HepG2 (cell line): ENCODE data around the gene TBC1D10A. TPM values are rescaled to one million over a fixed set of nuclear protein-coding genes. Genes with fewer than 3 reads are reported as not detected.

Experiments used
- ARID4A ChIP-seq: sonication (generic); formaldehyde crosslinking; IDR thresholded peaks from 2 replicates; pipeline ENCODE4 v1.5.0; 2020; ENCODE audit warnings: mild to moderate bottlenecking, missing genetic modification reagents, borderline replicate concordance
- CHD4 ChIP-seq: fragments of 200-600 bp; sonication (generic); IDR thresholded peaks from 2 replicates; pipeline ENCODE4 v1.7.0; 2017; ENCODE audit warnings: mild to moderate bottlenecking, low read length, borderline replicate concordance
- HDAC1 ChIP-seq: sonication (generic); formaldehyde crosslinking; IDR thresholded peaks from 2 replicates; pipeline ENCODE4 v1.5.1; 2020; ENCODE audit warnings: mild to moderate bottlenecking, missing genetic modification reagents
- UBTF ChIP-seq: sonication (generic); formaldehyde crosslinking; IDR thresholded peaks from 2 replicates; pipeline ENCODE4 v1.4.0; 2020; ENCODE audit warnings: mild to moderate bottlenecking, missing genetic modification reagents
- ZFP90 ChIP-seq: sonication (generic); formaldehyde crosslinking; IDR thresholded peaks from 2 replicates; pipeline ENCODE4 v1.8.0; 2022; ENCODE audit warnings: missing genetic modification reagents, mild to moderate bottlenecking, inconsistent platforms, borderline replicate concordance
- ZNF614 ChIP-seq: IDR thresholded peaks from 2 replicates; pipeline ENCODE4 v1.6.1; 2018; ENCODE audit warnings: missing biosample characterization, missing genetic modification reagents, inconsistent platforms, borderline replicate concordance
- ZNF800 ChIP-seq: sonication (generic); formaldehyde crosslinking; IDR thresholded peaks from 2 replicates; pipeline ENCODE4 v1.4.0; 2020; ENCODE audit warnings: missing genetic modification reagents
- polyA plus RNA-seq, 8 experiments: library from polyadenylated mRNA; depleted of rRNA in 3 of 8; stranded (reverse) in 7 of 8; unstranded in 1 of 8; fragments of >200 nt; fragmentation: Illumina TruSeq in 4 of 8; extraction: Trizol in 4 of 8; gene quantifications; 2 replicates each; pipeline versions ENCODE4 v1.2.1 to v1.2.3, GENCODE V29; 2011 to 2016; ENCODE audit warnings: low read depth in 4 of 8, missing spikeins in 1 of 8, mixed read lengths in 1 of 8; ENCODE audit not compliant: insufficient read depth in 1 of 8
- total RNA-seq, 5 experiments: library from RNA; depleted of rRNA; stranded (reverse); fragments of >200 nt; fragmentation: Illumina TruSeq; extraction: Trizol; gene quantifications; 2 replicates each; pipeline ENCODE4 v1.2.3, GENCODE V29; 2016; ENCODE audit warnings: low read depth in 1 of 5
- TF ChIP-seq, protein P1 (sequence below): sonication (generic); formaldehyde crosslinking; IDR thresholded peaks from 2 replicates; pipeline ENCODE4 v1.4.0; 2020; ENCODE audit warnings: missing genetic modification reagents, borderline replicate concordance

Gene TBC1D10A
- total and polyA plus RNA-seq, 2 of the 13 experiments (the other 11 are each of a cell fraction or from before 2014, with no cell fraction given): 4.2 to 4.9 TPM

GRCh38 chr22:30287648-30288418 lies 38.9 kb downstream of the TBC1D10A start (continued):
- TF ChIP-seq ZNF800 (CRISPR knock-in tag): 0 out of 2 replicates have a peak, but pooled peaks have one; percentile 20
- peak; percentile 48 for TF ChIP-seq HDAC1
- peak; percentile 37; the same call in 1 of the 2 replicates for TF ChIP-seq ARID4A
- TF ChIP-seq UBTF: peak; percentile 47; the same call in 1 of the 2 replicates
- 0 out of 2 replicates have a peak, but pooled peaks have one; percentile 25 for TF ChIP-seq ZNF614 (CRISPR knock-in tag)
- 0 out of 2 replicates have a peak, but pooled peaks have one; percentile 29 for TF ChIP-seq ZFP90 (CRISPR knock-in tag)
- TF ChIP-seq CHD4: peak; percentile 98
- TF ChIP-seq, protein P1, sequence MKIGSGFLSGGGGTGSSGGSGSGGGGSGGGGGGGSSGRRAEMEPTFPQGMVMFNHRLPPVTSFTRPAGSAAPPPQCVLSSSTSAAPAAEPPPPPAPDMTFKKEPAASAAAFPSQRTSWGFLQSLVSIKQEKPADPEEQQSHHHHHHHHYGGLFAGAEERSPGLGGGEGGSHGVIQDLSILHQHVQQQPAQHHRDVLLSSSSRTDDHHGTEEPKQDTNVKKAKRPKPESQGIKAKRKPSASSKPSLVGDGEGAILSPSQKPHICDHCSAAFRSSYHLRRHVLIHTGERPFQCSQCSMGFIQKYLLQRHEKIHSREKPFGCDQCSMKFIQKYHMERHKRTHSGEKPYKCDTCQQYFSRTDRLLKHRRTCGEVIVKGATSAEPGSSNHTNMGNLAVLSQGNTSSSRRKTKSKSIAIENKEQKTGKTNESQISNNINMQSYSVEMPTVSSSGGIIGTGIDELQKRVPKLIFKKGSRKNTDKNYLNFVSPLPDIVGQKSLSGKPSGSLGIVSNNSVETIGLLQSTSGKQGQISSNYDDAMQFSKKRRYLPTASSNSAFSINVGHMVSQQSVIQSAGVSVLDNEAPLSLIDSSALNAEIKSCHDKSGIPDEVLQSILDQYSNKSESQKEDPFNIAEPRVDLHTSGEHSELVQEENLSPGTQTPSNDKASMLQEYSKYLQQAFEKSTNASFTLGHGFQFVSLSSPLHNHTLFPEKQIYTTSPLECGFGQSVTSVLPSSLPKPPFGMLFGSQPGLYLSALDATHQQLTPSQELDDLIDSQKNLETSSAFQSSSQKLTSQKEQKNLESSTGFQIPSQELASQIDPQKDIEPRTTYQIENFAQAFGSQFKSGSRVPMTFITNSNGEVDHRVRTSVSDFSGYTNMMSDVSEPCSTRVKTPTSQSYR (CRISPR knock-in tag): no peak
